EL (cell line): ENCODE data around the gene HRAS.

Experiments used
- DNase-seq: peaks from one replicate; pipeline ENCODE4 v3.0.0-alpha.2; 2016

Gene HRAS

GRCh38 chr11:491358-491757 is 44.0 kb downstream of the HRAS start:
- no peak for DNase-seq

GRCh38 chr11:490930-491260 is 44.5 kb downstream of the HRAS start:
- no peak for DNase-seq

GRCh38 chr11:490186-490929 is 45.0 kb downstream of the HRAS start:
- no peak for DNase-seq

- DNase-seq, result no peak
Observed at GRCh38 chr11:489610-490185, 45.7 kb downstream of the HRAS start.

- DNase-seq, result no peak
Observed at GRCh38 chr11:488992-489391, 46.4 kb downstream of the HRAS start.

- DNase-seq, result no peak
Observed at GRCh38 chr11:488579-488978, 46.8 kb downstream of the HRAS start.

GRCh38 chr11:488062-488461 is 47.3 kb downstream of the HRAS start:
- DNase-seq, result no peak

GRCh38 chr11:487571-488021 is 47.8 kb downstream of the HRAS start:
- no peak for DNase-seq

GRCh38 chr11:486189-486588 is 49.2 kb downstream of the HRAS start:
- DNase-seq, result no peak

GRCh38 chr11:484616-485015 is 50.8 kb downstream of the HRAS start:
- DNase-seq, result no peak
